HT-29 (cell line): ENCODE measurements around the gene CDC6. TPM values are rescaled to one million over a fixed set of nuclear protein-coding genes. Genes with fewer than 3 reads are reported as not detected.

Experiments
- DNase-seq: peaks from one replicate; pipeline ENCODE4 v3.0.0-alpha.2; 2015; ENCODE audit warnings: low spot score
- total RNA-seq: library from RNA; depleted of rRNA; stranded (reverse); fragments of >200 nt; shearing (Covaris generic); gene quantifications from 2 replicates; pipeline ENCODE4 v1.2.3, GENCODE V29; 2014

Gene CDC6
- total RNA-seq, 1 experiment from 2014 or later: 39.8 TPM

- DNase-seq: peak; percentile 86
Observed at GRCh38 chr17:40340880-40341807, 53.5 kb downstream of the CDC6 start.

- DNase-seq: peak; percentile 74
Observed at GRCh38 chr17:40341808-40342503, 54.3 kb downstream of the CDC6 start.

GRCh38 chr17:40342504-40343218 is 55.0 kb downstream of the CDC6 start:
- no peak for DNase-seq

- no peak for DNase-seq
Observed at GRCh38 chr17:40343219-40344119, 55.8 kb downstream of the CDC6 start.

GRCh38 chr17:40344421-40345160 is 56.9 kb downstream of the CDC6 start:
- DNase-seq: no peak

- peak; percentile 83 for DNase-seq
Observed at GRCh38 chr17:40345161-40345993, 57.7 kb downstream of the CDC6 start.

GRCh38 chr17:40345994-40346764 is 58.5 kb downstream of the CDC6 start:
- DNase-seq: no peak

GRCh38 chr17:40346765-40347158 is 59.1 kb downstream of the CDC6 start:
- no peak for DNase-seq

GRCh38 chr17:40347319-40348135 is 59.8 kb downstream of the CDC6 start:
- no peak for DNase-seq

- no peak for DNase-seq
Observed at GRCh38 chr17:40348136-40348504, 60.4 kb downstream of the CDC6 start.

GRCh38 chr17:40348562-40349476 is 61.1 kb downstream of the CDC6 start:
- DNase-seq: no peak

- no peak for DNase-seq
Observed at GRCh38 chr17:40349477-40349894, 61.8 kb downstream of the CDC6 start.

GRCh38 chr17:40349895-40350688 is 62.4 kb downstream of the CDC6 start:
- DNase-seq: no peak

GRCh38 chr17:40350689-40351358 is 63.1 kb downstream of the CDC6 start:
- DNase-seq: no peak
